Liver (tissue), 9 donors: Measurements from ENCODE around the gene ATXN1. TPM values are rescaled to one million over a fixed set of nuclear protein-coding genes. Genes with fewer than 3 reads are reported as not detected.

ENCODE experiments used
- DNase-seq: peaks from one replicate; pipeline ENCODE4 v3.0.0-alpha.2; 2017; ENCODE audit warnings: low spot score
- H3K27ac ChIP-seq, 2 donors: one replicate each; pipeline ENCODE4 v1.7.0; 2013; ENCODE audit warnings: inconsistent platforms in 2 of 2, low read length in 2 of 2, control low read depth in 1 of 2, low read depth in 1 of 2, mild to moderate bottlenecking in 1 of 2
- H3K27me3 ChIP-seq, 4 donors: one replicate each; pipeline versions ENCODE4 v1.6.1 to v1.7.0; 2013; ENCODE audit warnings: low read length in 3 of 4, inconsistent platforms in 1 of 4, mild to moderate bottlenecking in 1 of 4, moderate library complexity in 1 of 4; ENCODE audit not compliant: control insufficient read depth in 4 of 4, insufficient read depth in 4 of 4
- H3K36me3 ChIP-seq, 4 donors: one replicate each; pipeline versions ENCODE4 v1.6.1 to v1.7.0; 2013; ENCODE audit warnings: low read length in 3 of 4, mild to moderate bottlenecking in 3 of 4, low read depth in 1 of 4, moderate library complexity in 1 of 4; ENCODE audit not compliant: control insufficient read depth in 4 of 4, insufficient read depth in 3 of 4
- H3K4me1 ChIP-seq, 4 donors: one replicate each; pipeline versions ENCODE4 v1.6.1 to v1.7.0; 2013; ENCODE audit warnings: low read length in 3 of 4, mild to moderate bottlenecking in 3 of 4, moderate library complexity in 1 of 4; ENCODE audit not compliant: control insufficient read depth in 4 of 4, insufficient read depth in 4 of 4
- H3K4me3 ChIP-seq, 3 donors: one replicate each; pipeline versions ENCODE4 v1.6.1 to v1.7.0; 2013; ENCODE audit warnings: low read length in 3 of 3, control low read depth in 1 of 3, low read depth in 1 of 3, mild to moderate bottlenecking in 1 of 3
- H3K9ac ChIP-seq, 2 donors: one replicate each; pipeline ENCODE4 v1.7.0; 2013; ENCODE audit warnings: low read length in 2 of 2, mild to moderate bottlenecking in 2 of 2, moderate library complexity in 2 of 2, control low read depth in 1 of 2, low read depth in 1 of 2
- H3K9me3 ChIP-seq, 4 donors: one replicate each; pipeline versions ENCODE4 v1.6.1 to v1.7.0; 2013; ENCODE audit warnings: low read length in 3 of 4; ENCODE audit not compliant: control insufficient read depth in 4 of 4
- EGR1 ChIP-seq, 2 donors: IDR thresholded peaks; 2 replicates each; pipeline ENCODE4 v1.6.1; 2016 to 2018; ENCODE audit warnings: antibody characterized with exemption in 2 of 2, low read depth in 2 of 2
- FOXA1 ChIP-seq: IDR thresholded peaks from 2 replicates; pipeline ENCODE4 v1.6.1; 2016; ENCODE audit warnings: antibody characterized with exemption
- HNF4A ChIP-seq, 2 donors: conservative IDR thresholded peaks; 2 replicates each; pipeline ENCODE4 v1.6.1; 2016; ENCODE audit warnings: antibody characterized with exemption in 2 of 2, mild to moderate bottlenecking in 2 of 2
- RAD21 ChIP-seq, 2 donors: IDR thresholded peaks; 2 replicates each; pipeline ENCODE4 v1.6.1; 2016; ENCODE audit warnings: antibody characterized with exemption in 2 of 2, mild to moderate bottlenecking in 2 of 2
- RXRA ChIP-seq, 2 donors: IDR thresholded peaks; 2 replicates each; pipeline ENCODE4 v1.6.1; 2017 to 2018; ENCODE audit warnings: antibody characterized with exemption in 2 of 2, mild to moderate bottlenecking in 1 of 2
- YY1 ChIP-seq: IDR thresholded peaks from 2 replicates; pipeline ENCODE4 v1.6.1; 2016; ENCODE audit warnings: antibody characterized with exemption, mild to moderate bottlenecking
- WGBS: extraction: QIAGEN DNeasy Blood & Tissue Kit; methylation state at CpG from one replicate; pipeline ENCODE4 v1.1.7; 2013; 5-methylcytosine and 5-hydroxymethylcytosine counted together
- polyA plus RNA-seq, 2 donors: library from polyadenylated mRNA; stranded (reverse) in 1 of 2; unstranded in 1 of 2; fragments of 200-250 nt in 1 of 2; fragments of >200 nt in 1 of 2; fragmentation: Nextera tagmentation in 1 of 2; extraction: Ambion mirVana in 1 of 2; gene quantifications; one replicate each; pipeline versions ENCODE4 v1.2.1 to v1.2.3, GENCODE V29; 2013 to 2015
- total RNA-seq, 2 donors: library from RNA; depleted of rRNA; stranded (reverse); fragments of >200 nt; gene quantifications; one replicate each; pipeline ENCODE4 v1.2.3, GENCODE V29; 2014
- TF ChIP-seq, protein P1 (sequence below): IDR thresholded peaks from 2 replicates; pipeline ENCODE4 v1.6.1; 2016; ENCODE audit warnings: antibody characterized with exemption
- TF ChIP-seq, protein P2 (sequence below): fragments of 150-350 bp; IDR thresholded peaks from 2 replicates; pipeline ENCODE4 v1.5.1; 2017; ENCODE audit warnings: improper control_type of control experiment, low read depth, low read length; ENCODE audit not compliant: missing input control
- TF ChIP-seq, protein P3 (sequence below): IDR thresholded peaks from 2 replicates; pipeline ENCODE4 v1.6.1; 2016; ENCODE audit warnings: antibody characterized with exemption, mild to moderate bottlenecking
- TF ChIP-seq, protein P4 (sequence below): IDR thresholded peaks from 2 replicates; pipeline ENCODE4 v1.6.1; 2016; ENCODE audit warnings: antibody characterized with exemption
- donor health status: healthy.
- donor health status: healthy.
- donor health status: healthy.
- donor health status: healthy.
- donor health status: healthy.

Gene ATXN1
- total and polyA plus RNA-seq, 4 donors: 4.3 to 29.7 (median 8.2) TPM

DNA sequence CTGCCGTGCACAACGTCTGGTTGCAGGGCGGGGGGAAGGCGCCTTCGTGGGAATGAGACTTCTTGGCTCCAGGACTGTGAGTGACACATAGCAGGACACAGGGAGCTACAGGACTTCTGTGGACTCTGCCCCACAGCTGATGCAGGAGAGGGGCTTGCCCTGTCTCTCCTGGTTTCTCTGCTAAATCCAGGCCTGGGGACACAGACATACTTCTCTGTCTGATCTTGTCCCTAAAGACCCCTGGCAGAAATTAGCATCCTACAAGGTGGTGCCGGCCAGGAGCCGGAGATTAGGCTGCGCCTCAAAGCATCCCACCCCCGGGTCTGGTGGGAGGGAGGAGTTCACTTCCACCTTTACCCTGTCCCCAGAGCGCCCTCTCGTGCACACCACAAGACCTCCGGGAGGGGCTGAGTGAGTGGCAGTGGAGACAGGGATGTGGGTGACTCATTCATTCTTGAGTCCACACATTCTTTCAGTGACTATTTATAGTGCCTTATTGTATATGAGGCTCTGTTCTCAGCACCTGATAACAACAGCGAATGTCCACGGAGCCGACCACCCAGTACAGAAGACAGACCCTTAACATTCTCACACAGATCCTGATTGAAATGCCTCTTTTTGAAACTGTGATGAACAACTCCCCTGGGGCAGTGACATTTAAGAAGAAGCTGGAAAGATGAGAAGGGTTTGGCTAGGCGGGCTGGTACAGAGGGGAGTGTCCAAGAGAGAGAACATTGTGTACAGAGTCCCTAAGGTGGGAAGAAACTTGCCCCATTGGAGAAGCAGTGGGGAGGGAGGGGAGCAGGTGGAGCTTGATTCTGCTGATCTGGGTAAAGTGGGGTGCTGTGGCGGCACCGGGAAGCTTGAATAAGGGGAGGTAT is 483.9 kb downstream of the ATXN1 start:
- H3K27me3 ChIP-seq: no peaks in the 10 kb centered on the region
- no peak overlapping the region for H3K4me3 ChIP-seq
- TF ChIP-seq, protein P1, sequence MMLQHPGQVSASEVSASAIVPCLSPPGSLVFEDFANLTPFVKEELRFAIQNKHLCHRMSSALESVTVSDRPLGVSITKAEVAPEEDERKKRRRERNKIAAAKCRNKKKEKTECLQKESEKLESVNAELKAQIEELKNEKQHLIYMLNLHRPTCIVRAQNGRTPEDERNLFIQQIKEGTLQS: no peak
- TF ChIP-seq EGR1 (IDR thresholded peaks at IDR 0.05; ENCODE audit: low read depth in 2 of 2) (no peak), YY1 (no peak)
- TF ChIP-seq, protein P2, sequence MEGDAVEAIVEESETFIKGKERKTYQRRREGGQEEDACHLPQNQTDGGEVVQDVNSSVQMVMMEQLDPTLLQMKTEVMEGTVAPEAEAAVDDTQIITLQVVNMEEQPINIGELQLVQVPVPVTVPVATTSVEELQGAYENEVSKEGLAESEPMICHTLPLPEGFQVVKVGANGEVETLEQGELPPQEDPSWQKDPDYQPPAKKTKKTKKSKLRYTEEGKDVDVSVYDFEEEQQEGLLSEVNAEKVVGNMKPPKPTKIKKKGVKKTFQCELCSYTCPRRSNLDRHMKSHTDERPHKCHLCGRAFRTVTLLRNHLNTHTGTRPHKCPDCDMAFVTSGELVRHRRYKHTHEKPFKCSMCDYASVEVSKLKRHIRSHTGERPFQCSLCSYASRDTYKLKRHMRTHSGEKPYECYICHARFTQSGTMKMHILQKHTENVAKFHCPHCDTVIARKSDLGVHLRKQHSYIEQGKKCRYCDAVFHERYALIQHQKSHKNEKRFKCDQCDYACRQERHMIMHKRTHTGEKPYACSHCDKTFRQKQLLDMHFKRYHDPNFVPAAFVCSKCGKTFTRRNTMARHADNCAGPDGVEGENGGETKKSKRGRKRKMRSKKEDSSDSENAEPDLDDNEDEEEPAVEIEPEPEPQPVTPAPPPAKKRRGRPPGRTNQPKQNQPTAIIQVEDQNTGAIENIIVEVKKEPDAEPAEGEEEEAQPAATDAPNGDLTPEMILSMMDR: no peak
- TF ChIP-seq, protein P3, sequence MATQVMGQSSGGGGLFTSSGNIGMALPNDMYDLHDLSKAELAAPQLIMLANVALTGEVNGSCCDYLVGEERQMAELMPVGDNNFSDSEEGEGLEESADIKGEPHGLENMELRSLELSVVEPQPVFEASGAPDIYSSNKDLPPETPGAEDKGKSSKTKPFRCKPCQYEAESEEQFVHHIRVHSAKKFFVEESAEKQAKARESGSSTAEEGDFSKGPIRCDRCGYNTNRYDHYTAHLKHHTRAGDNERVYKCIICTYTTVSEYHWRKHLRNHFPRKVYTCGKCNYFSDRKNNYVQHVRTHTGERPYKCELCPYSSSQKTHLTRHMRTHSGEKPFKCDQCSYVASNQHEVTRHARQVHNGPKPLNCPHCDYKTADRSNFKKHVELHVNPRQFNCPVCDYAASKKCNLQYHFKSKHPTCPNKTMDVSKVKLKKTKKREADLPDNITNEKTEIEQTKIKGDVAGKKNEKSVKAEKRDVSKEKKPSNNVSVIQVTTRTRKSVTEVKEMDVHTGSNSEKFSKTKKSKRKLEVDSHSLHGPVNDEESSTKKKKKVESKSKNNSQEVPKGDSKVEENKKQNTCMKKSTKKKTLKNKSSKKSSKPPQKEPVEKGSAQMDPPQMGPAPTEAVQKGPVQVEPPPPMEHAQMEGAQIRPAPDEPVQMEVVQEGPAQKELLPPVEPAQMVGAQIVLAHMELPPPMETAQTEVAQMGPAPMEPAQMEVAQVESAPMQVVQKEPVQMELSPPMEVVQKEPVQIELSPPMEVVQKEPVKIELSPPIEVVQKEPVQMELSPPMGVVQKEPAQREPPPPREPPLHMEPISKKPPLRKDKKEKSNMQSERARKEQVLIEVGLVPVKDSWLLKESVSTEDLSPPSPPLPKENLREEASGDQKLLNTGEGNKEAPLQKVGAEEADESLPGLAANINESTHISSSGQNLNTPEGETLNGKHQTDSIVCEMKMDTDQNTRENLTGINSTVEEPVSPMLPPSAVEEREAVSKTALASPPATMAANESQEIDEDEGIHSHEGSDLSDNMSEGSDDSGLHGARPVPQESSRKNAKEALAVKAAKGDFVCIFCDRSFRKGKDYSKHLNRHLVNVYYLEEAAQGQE: no peak
- no peaks in the 10 kb centered on the region for H3K4me1 ChIP-seq
- H3K27ac ChIP-seq: no peak overlapping the region
- DNase-seq: peak; percentile 68
- WGBS: 77% methylated on average over 18 of the region's 18 CpGs
- no peaks in the 10 kb centered on the region for H3K36me3 ChIP-seq
- no peaks in the 10 kb centered on the region for H3K9me3 ChIP-seq
- H3K9ac ChIP-seq: no peak overlapping the region

DNA sequence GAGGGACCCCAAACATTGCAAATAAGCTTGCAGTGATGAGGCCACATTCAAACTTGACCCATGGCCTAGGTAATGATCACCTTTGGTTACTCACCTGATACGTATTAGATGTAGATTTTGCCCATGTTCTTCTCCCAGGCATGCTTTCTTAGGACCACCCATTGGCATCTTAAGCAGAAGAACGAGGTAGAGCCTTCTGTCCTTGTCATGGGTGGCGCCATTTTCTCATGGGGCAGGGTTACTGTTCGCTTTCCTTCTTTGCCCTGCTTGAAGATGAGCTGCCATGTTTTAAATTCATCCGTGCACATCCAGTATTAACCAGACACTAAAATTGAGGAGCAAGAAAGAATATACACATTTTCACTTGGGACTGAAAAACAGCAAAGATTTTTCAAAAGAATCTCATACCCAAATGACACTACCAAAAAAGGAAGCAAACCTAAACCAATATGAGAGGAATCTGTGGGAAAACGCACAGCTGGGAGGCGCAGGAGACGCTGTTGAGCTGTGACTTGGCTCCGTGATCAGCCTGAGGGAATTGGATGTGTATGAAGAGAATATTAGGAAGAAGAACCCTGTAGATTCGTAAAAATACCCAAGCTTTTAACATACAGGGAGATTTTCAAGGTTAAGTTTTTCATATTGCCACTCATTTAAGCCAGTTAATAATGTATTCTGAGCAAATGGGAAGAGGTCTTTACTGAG is 486.2 kb downstream of the ATXN1 start:
- Histone ChIP-seq H3K4me1 (no peaks in the 10 kb centered on the region), H3K27me3 (no peaks in the 10 kb centered on the region), H3K9me3 (no peaks in the 10 kb centered on the region), H3K9ac (no peak overlapping the region), H3K36me3 (no peaks in the 10 kb centered on the region), H3K4me3 (no peak overlapping the region), H3K27ac (no peak overlapping the region)
- TF ChIP-seq RXRA (IDR thresholded peaks at IDR 0.05) (no peak), RAD21 (IDR thresholded peaks at IDR 0.05) (no peak), FOXA1 (no peak), EGR1 (IDR thresholded peaks at IDR 0.05; ENCODE audit: low read depth in 2 of 2) (no peak), HNF4A (conservative IDR thresholded peaks at IDR 0.05) (no peak)
- TF ChIP-seq, protein P4, sequence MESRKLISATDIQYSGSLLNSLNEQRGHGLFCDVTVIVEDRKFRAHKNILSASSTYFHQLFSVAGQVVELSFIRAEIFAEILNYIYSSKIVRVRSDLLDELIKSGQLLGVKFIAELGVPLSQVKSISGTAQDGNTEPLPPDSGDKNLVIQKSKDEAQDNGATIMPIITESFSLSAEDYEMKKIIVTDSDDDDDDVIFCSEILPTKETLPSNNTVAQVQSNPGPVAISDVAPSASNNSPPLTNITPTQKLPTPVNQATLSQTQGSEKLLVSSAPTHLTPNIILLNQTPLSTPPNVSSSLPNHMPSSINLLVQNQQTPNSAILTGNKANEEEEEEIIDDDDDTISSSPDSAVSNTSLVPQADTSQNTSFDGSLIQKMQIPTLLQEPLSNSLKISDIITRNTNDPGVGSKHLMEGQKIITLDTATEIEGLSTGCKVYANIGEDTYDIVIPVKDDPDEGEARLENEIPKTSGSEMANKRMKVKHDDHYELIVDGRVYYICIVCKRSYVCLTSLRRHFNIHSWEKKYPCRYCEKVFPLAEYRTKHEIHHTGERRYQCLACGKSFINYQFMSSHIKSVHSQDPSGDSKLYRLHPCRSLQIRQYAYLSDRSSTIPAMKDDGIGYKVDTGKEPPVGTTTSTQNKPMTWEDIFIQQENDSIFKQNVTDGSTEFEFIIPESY: no peak
- TF ChIP-seq, protein P2: no peak
- 87% methylated on average over 10 of the region's 10 CpGs for WGBS
- DNase-seq: no peak
